ENCODE data around the gene ZKSCAN7.
"Not testable (repeated sequence)": the region's sequence is repeated elsewhere in the genome, so short reads cannot be mapped to it uniquely, and the experiment has no call there.

GRCh38 chr3:44544811-44545210, 10.2 kb upstream of the ZKSCAN7 start:
- not testable (repeated sequence) for TF ChIP-seq CTCF (conservative IDR thresholded peaks at IDR 0.05 in 1 of 2, IDR thresholded peaks at IDR 0.05 in 1 of 2; ENCODE audit: extremely low read depth in 1 of 2, insufficient read depth in 1 of 2, low read depth in 1 of 2, low read length in 2 of 2); EZH2 (IDR thresholded peaks at IDR 0.05; ENCODE audit: borderline replicate concordance, low read length)

Measured in mammary epithelial cell (primary cell).